ENCODE results near the gene FZD7.

FZD7 gene

DNA sequence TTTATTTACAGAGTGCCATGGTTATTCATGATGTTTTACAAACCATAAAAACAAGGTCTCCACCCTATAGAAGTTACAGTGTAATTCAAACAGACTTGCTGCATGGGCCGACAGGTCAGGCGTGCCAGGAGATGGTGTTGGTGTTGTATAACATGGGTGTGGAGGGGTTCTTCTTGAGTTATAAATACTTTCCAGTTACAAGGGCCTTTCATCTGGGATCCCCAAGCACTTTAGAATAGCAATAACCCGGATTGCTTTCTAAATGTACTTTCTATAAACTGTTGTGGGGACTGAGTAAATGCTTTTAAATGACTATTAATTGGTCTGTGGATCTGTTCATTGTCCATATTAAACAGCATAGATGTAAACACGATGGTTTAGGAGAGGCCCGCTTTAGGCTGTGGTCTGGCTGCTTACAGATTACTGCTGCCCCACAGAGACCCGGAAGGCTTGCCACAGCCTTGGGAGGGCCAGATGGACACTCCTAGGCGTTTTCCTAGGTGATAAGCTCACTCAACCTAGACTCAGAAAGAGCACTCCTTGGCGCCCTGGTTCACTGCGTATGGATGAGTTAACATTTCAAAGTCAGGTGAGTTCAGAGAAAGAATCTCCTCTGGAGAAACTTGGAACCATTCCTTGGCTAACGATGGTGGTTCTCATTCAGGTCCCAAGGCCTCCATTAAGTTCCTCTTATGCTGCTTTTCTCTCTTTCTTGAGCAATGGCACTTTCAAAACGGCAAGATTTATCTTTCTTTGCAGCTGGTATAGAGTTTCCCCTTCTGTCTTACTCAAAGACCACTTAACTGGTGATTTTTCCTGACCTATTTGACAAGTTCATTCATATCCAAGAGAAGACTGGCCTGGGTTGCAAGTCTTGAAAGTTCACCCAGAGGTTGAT is 35.8 kb downstream of the FZD7 start:
- no peak for DNase-seq

DNA sequence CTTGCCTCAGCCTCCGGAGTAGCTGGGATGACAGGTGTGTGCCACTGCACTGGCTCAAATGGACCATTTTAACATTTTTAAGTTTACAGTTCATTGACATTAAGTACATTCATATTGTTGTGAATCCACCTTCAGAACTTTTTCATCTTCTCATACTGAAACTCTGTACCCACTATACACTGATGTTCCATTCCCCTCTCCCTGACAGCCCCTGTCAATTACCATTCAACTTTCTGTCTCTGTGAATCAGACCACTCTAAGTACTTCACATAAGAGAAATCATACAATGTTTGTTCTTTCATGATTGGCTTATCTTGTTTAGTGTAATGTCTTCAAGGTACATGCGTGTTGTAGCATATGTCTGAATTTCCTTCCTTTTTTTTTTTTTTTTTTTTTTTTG is 37.5 kb downstream of the FZD7 start:
- DNase-seq, result no peak

DNA sequence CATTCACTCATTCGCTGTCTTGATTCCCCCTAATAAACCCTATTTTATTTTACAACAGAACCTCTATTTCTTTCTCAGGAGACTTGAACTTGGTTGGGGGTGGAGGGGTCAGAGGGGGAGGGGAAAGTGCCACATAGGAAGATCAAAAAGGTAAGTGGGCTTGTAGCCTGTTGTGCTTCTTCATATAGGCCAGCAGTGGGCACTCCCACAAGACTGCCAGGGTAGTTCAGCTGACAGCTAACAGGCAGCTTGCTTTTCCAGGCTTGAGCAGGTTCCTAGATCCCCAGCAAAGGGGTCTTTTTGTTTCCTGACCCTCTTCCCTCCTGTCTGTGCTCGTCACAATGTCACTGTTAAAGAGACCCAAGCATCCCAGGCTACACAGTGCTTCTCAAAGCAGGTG is 38.6 kb downstream of the FZD7 start:
- DNase-seq, result peak in 1 of 2 experiments; percentile 30

DNA sequence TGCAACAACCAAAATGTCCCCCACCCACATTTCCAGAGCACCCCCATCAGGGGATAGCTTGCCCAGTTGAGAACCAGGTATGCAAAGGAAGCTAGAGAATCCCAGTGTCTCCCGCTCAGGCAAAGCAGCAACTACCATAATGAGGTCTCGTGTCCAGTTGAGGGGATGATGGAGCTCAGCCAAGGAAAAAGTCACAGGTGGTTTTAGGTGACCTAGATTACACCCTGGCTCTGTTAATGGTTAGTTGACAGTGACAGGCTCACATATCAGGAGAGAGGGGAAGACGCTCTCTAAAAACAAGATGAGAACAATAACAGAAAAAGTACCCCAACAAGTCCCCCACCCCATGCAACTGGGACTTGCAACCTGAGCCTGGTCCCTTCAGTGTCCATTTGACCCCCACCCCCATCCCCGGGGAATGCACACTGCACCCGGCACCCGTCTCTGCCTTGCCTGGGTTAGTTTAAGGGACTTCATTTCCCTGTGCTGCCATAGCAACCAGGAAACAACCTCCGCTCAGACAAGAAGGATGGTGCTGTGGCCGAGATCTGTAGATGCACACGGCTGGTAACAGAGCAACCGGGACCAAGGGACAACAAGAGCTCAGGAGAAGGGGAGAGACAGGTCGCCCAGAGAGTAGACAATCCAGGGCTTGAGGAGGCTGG is 39.2 kb downstream of the FZD7 start, which contains the start of gene KIAA2012:
KIAA2012 (plus strand) TSS at position 519 of the 665 bp plus-strand sequence. CDS start 373 bp downstream, outside the sequence.
- no peak for DNase-seq

DNA sequence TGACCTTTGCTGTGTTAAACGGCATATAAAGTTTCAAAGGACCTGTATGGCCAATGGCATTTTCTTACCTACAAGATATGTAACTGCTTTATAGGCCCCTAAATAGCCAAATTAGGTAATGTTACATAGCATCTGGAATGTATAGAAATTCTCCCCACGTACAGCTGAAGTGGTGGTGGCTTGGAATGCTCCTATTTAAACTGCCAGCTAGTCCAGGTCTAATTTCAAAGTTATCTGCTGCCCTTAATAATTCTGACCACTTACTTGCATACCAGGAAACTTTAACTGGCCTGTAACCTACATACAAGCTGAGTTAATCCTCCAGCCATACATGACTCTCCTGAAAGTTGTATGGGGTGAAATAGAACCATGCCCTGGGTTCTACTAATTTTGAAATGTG is 40.7 kb downstream of the FZD7 start:
- DNase-seq, result no peak

DNA sequence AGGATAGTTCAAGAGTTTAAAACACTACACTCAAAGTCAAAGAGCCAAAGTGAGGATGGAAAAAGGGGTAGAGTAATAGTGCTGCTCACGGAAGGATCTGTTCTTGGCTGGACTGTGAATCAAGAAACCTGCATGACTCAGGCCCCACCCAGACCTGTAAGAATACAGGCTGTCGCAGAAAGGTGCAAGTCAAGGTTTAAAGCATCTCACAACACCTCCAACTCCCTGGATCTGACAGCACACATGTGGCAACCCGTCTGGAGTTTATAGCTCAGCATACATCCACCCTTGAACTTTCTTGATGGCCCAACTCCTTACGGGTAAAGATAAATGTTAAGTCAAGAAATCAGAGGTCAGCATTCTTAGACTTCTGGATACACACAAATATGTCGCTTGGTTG is 45.7 kb downstream of the FZD7 start:
- no peak for DNase-seq

DNA sequence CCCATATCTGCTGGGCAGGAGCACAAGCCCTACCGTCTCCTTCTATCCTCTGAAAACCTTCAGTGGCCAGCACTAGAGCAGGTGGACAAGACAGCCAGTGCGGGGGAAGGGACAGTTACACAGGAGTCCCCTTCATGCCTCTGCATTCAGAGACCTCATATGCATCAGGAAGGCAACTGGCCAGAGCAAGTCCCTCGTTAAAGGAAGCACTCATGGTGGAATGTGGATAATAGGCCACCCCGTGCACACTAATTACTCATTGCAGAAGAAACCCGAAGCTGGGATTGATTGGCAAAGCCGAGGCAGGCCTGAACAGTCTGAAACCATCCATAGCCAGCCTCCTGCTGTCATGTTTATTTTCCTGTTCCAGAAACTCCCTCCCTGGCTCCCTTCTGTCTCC is 50.6 kb downstream of the FZD7 start:
- DNase-seq, result peak; percentile 55 to 85
